Mesenteric fat pad (tissue), 1 donor: ENCODE results near the gene TAF5L. TPM values are rescaled to one million over a fixed set of nuclear protein-coding genes. Genes with fewer than 3 reads are reported as not detected.

ENCODE experiments used
- DNase-seq: peaks from one replicate; pipeline ENCODE4 v3.0.0-alpha.2; 2020; ENCODE audit warnings: low spot score
- long read RNA-seq: library from polyadenylated mRNA; unstranded; transcript quantifications from one replicate; pipeline ENCODE4 v2.0.0, GENCODE V29; 2020
- total RNA-seq: library from RNA; stranded (reverse); fragmentation: NEBNext Ultra II Directional; extraction: Animal tissue kit (Norgen Biotek cat#: 25700); gene quantifications from one replicate; pipeline ENCODE4 v1.2.1, GENCODE V29; 2021
- donor health status: DM: yes; HTN: yes; CAD: no.

Gene TAF5L
- total RNA-seq = 24.8 TPM
- long read RNA-seq, partial matches to known transcripts = 0 of 3 reads
- long read RNA-seq, other reads (novel, unspliced or antisense) = 3 of 3 reads

GRCh38 chr1:229625915-229626831, at the start of gene TAF5L, which contains the start of gene URB2:
Gene TAF5L (minus strand): TSS chr1:229626122. CDS start chr1:229614482, 11,640 bp downstream.
Gene URB2 (plus strand): TSS chr1:229626247. CDS start chr1:229627634, 1,387 bp downstream.
- DNase-seq = peak; percentile 97

- DNase-seq = no peak
These were observed 49.5 kb upstream of the TAF5L start for GRCh38 chr1:229675396-229675795.

GRCh38 chr1:229674042-229674441, 48.1 kb upstream of the TAF5L start:
- no peak for DNase-seq

GRCh38 chr1:229672246-229672645, 46.3 kb upstream of the TAF5L start:
- no peak for DNase-seq

- DNase-seq = no peak
These were observed 45.4 kb upstream of the TAF5L start for GRCh38 chr1:229671310-229671709.

- DNase-seq = no peak
These were observed 43.4 kb upstream of the TAF5L start for GRCh38 chr1:229669333-229669732.

GRCh38 chr1:229666585-229666984, 40.7 kb upstream of the TAF5L start:
- no peak for DNase-seq

- no peak for DNase-seq
These were observed 40.1 kb upstream of the TAF5L start for GRCh38 chr1:229665912-229666558.

- no peak for DNase-seq
These were observed 38.3 kb upstream of the TAF5L start for GRCh38 chr1:229664133-229664689.

- DNase-seq = no peak
These were observed 36.0 kb upstream of the TAF5L start for GRCh38 chr1:229661897-229662296.

- DNase-seq = peak; percentile 90
These were observed 35.3 kb upstream of the TAF5L start for GRCh38 chr1:229661022-229661877.

GRCh38 chr1:229657993-229658755, 32.3 kb upstream of the TAF5L start:
- no peak for DNase-seq

GRCh38 chr1:229655781-229656180, 29.9 kb upstream of the TAF5L start:
- peak; percentile 60 for DNase-seq

GRCh38 chr1:229653420-229653819, 27.5 kb upstream of the TAF5L start:
- DNase-seq = no peak

- DNase-seq = no peak
These were observed 25.6 kb upstream of the TAF5L start for GRCh38 chr1:229651546-229651945.

- no peak for DNase-seq
These were observed 24.1 kb upstream of the TAF5L start for GRCh38 chr1:229650045-229650444.

GRCh38 chr1:229648406-229648805, 22.5 kb upstream of the TAF5L start:
- no peak for DNase-seq

GRCh38 chr1:229645324-229645993, 19.5 kb upstream of the TAF5L start:
- DNase-seq = no peak

GRCh38 chr1:229643996-229644745, 18.2 kb upstream of the TAF5L start:
- peak; percentile 71 for DNase-seq
